C1 segment of cervical spinal cord (tissue), 14 donors: ENCODE data around the gene PLEKHG2.
"Not testable (repeated sequence)": the region's sequence is repeated elsewhere in the genome, so short reads cannot be mapped to it uniquely, and the experiment has no call there.

Experiments
- DNase-seq, 14 donors: peaks; one replicate each; lab custom pipeline; 2025; lab: John Stamatoyannopoulos, UW

PLEKHG2 gene

DNA sequence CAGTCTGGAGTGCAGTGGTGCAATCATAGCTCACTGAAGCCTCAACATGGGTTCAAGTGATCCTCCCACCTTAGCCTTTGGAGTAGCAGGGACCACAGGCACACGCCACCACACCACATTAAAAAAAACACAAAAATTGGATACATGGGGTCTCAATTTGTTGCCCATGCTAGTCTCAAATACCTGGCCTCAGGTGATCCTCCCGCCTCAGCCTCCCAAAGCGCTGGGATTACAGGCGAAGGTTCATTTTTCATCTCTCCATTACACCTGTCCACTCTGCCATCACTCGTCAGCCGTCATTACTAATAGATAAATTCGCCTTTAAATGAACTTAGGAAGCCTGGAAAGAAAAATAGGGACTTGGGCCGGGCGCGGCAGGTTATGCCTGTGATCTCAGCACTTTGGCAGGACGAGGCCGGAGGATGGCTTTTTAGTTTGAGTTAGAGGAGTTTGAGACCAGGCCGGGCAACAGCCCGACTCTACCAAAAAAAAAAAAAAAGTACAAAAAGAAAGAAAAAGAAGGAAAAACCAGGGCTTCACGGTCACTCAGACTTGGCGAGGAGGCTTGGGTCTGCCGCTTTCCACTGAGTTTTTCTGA is 32.2 kb downstream of the PLEKHG2 start:
- DNase-seq = peak in 1 of 14 donors; percentile 34

DNA sequence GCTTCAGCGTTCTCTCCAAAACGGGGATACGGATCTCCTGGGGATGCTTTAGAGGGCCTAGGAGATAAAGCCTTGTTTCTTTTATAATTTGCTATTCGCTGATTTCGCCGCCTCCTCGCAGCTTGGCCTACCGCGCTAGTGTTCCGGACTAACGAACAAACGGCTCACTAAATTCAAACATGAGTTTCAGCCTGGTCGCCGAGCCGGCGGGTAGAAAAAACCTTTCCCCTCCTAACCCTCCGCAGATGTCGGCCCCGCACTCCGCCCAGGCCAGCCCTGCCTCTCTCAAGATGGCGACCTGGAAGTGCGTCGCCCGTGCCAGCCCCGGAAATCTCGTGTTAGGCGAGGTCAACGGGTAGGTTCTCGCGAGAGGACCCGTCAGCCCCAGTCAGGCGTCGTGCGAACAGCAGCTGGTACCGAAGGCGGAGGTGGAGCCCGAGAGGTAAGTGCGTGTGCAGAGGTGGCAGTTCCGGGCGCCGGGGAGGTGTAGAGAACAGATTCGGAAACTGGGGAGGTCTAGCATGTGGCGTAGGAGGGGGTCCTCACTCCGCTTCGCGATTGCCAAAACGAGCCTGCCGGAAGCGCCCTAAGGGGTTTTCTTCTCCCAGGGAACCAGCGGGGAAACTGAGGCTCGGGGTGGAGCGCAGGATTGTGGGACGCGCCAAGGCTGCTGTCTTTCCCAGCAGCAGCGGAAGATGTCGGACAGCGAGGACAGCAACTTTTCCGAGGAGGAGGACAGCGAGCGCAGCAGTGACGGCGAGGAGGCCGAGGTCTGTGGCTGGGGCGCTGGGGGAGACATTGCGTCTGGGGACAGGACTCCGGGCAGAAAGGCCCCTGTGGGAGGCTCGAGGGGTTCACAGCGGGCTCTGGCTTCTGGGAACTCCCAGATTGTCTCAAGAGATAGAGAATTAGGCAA is 33.0 kb downstream of the PLEKHG2 start, which contains the start of gene SUPT5H:
TSS of gene SUPT5H (plus strand) at position 387 of the 916 bp plus-strand sequence. CDS start at position 696, 309 bp downstream.
- DNase-seq = peak; percentile 61 to 91 (median 87)

DNA sequence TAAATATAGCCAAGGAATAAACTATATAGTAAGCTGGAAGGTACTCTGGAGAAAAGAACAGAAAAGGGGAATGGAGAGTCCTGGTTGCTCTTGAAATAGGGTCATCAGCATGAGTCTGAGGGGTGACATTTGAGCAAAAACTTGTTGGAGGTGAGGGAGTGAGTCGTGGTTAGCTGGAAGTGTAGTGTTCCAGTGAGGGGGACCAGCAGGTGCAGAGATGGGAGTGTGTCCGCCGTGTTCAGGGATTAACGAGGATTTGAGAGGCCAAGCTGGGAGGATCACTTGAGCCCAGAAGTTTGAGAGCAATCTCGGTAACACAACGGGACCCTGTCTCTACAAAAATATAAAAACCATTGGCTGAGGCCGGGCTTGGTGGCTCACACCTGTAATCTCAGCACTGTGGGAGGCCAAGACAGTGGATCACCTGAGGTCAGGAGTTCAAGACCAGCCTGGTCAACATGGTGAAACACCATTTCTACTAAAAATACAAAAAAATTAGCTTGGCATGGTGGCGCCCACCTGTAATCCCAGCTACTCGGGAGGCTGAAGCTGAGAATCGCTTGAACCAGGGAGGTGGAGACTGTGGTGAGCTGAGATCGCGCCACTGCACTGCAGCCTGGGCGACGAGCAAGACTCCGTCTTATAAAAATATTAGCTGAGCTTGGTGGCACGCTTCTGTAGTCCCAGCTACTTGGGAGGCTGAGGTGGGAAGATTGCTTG is 34.1 kb downstream of the PLEKHG2 start:
- no peak for DNase-seq

DNA sequence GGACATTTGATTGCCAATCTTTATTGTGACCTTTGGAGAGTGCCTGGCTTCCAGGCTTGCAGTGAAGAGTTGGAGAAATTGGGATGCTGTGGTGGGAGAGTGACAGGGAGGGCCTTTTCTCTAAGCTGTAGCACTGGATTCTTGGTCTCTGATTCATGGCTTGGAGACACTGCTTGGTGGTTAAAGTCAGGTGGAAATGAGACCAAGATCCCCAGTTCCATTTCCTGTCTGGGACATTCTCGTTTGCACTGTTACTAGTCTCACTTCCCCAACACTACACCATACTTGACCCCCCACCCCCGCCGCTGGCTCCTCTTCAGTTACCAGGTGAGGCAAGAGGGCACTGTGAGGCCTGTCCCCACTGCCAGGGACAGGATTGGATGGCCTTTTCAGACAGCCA is 35.8 kb downstream of the PLEKHG2 start:
- no peak for DNase-seq

DNA sequence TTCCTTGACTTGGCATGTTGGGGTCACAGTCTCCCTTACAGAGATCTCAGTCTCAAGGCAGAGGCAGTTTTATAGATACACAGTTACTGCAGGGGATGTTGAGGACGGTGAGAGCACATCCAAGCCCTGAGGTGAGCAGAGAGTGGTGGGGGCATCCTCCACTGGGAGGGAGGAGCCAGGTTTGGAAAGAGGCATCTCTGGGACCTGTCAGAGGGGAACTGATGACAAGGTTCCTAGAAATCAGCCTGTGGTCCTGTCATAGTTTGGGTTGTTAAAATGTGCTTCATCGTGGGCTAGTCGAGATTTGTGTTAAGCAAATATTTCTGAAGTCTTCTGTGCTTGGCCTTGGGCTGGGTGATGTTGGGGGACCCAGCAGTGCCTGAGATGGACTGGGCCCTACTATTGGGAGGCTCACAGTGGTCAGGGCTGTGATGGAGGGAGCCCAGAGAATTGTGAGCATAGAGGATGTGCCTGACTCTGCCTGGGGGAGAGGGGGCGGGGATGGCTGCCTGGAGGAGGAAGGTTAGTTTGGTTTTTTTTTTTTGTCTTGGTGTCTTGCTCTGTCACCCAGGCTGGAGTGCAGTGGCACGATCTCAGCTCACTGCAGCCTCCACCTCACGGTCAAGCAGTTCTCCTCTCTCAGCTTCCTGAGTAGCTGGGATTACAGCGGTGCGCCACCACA is 36.8 kb downstream of the PLEKHG2 start:
- DNase-seq = no peak

DNA sequence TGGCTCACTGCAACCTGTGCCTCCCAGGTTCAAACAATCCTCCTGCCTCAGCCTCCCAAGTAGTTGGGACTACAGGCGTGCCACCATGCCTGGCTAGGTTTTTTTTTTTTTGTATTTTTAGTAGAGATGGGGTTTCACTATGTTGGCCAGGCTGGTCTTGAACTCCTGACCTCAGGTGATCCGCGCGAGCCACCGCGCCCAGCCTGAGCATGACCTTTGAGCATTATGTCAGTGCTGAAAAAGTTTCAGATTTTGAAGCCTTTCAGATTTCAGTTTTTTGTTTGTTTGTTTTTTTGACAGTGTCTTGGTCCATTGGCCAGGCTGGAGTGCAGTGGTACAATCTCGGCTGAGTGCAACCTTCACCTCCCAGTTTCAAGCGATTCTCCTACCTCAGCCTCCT is 38.8 kb downstream of the PLEKHG2 start:
- DNase-seq = not testable (repeated sequence)

DNA sequence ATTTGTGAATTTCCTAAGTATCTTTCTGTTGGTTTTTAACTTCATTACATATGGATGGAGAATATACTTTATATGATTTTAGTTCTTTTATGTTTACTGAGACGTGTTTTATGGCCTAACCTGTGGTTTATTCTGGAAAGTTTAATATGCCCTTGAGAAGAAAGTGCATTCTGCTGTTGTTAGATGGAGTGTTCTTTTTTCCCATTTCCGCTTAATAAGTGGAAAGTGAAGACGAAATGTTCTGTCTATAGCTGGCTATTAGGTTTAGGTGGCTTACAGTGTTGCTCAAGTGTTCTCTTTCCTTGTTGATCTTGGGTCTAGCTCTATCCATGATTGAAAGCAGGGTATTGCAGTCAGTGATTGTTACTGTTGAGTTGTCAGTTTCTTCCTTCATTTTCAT is 50.9 kb downstream of the PLEKHG2 start:
- no peak for DNase-seq

DNA sequence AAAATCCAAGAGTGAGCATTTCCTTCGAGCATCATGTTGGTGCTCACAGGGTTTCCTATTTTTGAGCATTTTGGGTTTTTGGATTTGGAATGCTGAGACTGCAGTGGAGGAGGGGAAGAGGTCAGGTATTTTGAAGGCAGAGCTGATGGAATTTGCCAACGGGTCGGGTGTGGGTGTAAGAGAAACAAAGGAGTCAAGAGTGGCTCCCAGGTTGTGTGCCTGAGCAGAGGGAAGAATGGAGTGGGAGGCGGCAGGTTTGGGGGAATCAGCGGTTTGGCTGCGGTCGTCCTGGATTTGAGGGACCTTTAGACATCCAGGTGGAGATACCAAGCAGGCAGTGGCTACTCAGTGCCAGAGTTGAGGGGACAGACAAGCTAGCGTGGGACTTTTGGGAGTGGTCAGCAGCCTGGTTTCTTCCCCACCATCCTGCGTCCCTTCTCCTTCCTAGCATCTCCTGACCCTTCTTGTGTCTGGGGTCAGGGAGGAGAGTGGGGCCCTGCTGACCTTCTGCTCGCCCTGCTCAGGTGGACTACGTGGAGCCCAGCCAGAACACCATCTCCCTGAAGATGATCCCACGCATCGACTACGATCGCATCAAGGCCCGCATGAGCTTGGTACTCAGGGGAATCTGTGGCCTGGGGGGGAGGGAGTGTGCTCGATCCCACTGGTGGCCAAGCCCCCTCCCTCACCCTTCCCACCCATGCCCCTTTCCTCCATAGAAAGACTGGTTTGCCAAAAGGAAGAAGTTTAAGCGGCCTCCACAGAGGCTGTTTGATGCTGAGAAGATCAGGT is 53.7 kb downstream of the PLEKHG2 start:
- DNase-seq = no peak

DNA sequence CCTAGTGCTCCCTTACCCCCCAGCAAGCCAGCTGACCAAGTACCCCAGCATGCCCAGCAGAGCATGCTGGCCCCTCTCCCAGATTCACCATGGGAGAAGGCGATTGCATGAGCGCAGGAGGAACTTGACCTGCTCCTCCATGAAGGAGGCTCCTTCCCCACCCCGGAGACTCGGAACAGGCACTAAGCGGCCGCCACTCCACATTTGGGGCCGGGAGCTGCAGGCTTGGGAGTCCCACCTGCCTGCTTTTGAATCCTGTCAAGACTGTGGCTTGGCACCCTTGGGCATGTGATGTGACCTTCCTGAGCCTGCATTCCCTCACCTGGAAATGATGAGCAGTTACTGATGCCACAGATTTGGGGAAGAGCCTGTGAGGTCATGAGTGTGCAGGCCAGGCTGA is 55.5 kb downstream of the PLEKHG2 start:
- DNase-seq = no peak

DNA sequence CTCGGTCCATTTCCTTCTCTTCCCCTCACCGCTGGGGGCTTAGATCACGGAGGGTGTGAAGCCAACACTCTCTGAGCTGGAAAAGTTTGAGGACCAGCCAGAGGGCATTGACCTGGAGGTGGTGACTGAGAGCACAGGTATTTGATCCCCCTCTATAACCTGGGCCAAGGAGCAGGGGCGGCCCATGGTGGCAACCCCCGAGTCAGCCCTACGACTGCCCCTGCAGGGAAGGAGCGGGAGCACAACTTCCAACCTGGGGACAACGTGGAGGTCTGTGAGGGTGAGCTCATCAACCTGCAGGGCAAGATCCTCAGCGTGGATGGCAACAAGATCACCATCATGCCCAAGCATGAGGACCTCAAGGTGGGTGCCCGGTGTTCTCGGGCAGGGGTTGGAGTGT is 56.6 kb downstream of the PLEKHG2 start:
- no peak for DNase-seq

DNA sequence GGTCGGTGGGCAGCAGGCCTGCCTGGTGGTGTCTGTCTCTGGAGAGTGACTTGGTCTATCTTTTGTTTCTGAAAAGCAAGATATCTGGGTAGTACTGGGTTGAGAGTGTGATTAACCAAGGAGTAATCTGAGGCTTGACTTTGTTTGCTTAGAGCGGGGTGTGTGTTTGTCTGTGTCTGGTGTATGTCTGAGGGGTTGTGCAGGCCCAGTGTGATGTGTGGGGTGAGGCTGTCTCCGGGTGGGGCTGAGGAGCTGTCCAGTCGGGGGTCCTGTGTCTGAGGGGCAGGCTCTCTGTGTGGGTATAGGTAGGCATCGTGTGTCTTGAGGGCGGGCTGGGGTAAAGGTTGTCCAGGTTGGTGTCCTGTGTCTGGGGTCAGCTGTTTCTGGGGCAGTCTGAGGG is 57.1 kb downstream of the PLEKHG2 start:
- no peak for DNase-seq

DNA sequence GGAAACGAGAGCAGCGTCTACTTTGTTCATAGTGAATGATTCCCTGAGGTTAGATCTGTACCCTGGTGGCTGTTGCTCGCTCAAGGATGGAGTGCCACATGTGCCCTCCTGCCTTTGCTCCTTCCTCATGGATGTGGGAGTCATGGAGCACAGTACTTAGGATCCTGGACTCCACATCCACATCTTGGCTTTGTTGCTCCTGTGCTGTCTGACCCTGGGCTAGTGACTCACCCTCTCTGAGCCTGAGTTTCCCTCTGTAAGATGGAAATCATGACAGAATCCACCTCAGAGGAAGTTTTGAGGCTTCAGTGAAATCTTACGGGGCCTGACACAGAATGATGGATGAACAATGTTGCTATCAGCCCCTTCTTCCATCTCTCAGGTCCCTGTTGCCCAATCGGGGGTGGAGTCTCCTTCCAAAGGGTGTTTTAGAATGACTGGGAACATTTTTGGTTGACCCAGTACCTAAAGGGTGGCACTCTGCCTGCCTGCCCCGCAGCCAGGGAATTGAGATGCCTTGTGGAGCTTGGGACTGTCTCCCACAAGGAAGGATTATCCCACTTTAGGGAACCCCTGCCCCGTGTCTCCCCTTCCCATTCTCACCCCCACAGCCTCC is 58.4 kb downstream of the PLEKHG2 start:
- DNase-seq = no peak

DNA sequence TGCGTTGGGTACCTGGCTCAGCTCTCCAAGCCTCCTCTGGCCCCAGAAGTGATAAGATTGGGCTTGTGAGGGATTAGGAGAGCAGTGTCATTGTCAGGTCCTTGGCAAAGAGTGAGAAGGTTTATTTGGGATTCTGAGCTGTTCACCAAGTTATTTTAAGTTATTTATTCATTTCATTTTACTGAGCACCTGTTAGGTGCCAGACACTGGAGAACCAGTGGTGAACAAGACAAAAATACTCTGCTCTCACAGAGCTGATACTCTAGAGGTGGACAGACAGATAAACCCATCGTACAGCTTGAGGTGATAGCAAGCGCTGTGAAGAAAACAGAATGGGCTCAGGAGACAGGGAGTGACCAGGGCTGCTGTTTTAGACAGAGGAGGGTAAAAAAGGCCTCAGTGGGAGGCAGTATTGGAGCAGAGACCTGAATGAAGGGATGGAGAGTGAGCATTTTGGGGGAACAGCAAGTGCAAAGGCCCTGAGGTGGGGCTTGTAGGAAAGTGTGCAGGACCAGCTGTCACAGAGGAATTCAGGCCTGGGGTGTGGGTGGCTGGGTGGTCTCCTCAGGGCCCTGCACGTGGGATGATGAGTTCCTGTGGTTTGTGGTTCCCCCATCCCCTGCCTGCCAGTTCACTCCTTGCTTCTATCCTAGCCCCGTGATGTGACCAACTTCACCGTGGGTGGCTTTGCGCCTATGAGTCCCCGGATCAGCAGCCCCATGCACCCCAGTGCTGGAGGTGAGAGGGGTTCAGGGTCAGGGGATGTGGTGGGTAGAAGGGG is 59.5 kb downstream of the PLEKHG2 start:
- DNase-seq = no peak

DNA sequence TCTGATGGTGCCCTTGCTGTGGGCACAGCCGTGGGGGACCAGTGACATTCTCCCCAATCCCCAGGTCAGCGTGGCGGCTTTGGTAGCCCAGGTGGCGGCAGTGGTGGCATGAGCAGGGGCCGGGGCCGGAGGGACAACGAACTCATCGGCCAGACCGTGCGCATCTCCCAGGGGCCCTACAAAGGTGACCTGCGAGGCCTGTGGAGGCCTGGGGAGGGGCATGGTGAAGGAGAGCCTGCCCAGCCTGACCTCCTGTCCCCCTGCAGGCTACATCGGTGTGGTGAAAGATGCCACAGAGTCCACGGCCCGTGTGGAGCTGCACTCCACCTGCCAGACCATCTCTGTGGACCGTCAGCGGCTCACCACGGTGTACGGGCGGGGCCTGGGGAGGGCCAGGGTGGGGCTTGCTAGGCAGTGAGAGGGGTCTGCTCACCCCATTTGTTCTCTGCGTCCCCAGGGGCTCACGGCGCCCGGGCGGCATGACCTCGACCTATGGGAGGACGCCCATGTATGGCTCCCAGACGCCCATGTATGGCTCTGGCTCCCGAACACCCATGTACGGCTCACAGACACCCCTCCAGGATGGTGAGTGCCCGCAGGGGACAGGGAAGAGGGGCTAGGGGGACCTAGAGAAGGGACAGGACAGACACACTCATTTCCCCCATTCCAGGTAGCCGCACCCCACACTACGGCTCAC is 60.4 kb downstream of the PLEKHG2 start:
- DNase-seq = no peak

DNA sequence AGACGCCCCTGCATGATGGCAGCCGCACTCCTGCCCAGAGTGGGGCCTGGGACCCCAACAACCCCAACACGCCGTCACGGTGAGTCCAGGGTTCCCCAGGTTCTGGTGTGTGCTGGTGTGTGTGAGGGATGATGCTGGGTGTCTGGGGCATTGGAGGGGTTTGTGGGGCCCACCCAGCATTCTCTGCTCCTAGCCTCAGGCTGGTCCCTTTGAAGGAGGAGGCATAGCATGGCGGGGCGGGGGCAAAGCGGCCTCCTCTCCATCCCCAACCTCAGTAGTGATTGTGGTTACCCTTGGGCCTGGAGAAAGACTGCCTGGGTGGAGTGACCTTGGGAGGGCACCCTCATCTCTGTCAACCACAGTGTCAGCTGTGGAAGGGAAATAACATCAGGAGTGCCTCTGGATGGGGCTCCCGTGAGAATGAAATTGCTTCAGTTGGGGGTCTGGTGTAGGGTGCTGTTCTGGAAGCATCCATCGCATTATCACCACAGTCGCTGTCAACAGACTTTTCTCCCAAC is 61.0 kb downstream of the PLEKHG2 start:
- no peak for DNase-seq

DNA sequence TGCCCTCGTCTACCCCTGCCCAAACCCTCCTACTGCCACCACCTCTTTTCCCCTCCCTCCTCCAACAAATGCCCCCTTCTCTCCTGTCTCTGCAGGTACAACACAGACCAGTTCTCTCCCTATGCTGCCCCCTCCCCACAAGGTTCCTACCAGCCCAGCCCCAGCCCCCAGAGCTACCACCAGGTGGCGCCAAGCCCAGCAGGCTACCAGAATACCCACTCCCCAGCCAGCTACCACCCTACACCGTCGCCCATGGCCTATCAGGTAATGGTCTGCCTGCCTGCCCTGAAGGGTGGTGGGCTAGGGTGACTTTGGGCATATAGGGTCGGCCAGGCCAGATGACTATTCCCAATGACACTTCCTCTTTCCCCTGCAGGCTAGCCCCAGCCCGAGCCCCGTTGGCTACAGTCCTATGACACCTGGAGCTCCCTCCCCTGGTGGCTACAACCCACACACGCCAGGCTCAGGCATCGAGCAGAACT is 61.7 kb downstream of the PLEKHG2 start:
- peak in 7 of 14 donors; percentile 0 to 33 (median 8) for DNase-seq

DNA sequence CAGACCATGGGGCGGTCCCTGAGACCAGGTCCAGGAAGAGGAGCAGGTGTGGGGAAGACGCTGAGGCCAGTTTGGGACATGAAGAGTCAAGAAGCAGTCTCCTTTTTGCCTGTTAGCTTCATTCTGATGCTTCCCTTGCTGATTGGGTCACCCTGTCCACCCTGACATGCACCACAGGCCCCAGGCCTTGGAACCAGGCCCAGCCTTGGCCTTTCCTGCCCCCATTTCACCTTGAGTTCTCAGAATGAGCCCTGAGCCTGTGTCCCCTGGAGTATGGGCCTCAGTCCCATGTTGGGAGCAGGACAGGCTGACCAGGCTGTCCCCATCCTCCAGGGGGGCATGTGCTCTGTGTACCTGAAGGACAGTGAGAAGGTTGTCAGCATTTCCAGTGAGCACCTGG is 63.3 kb downstream of the PLEKHG2 start:
- no peak for DNase-seq
